ENCODE data around the gene EBF4. TPM values are rescaled to one million over a fixed set of nuclear protein-coding genes. Genes with fewer than 3 reads are reported as not detected.
A peak's percentile ranks its signal among the peaks of the same experiment; 100 is the strongest.

The EBF4 gene
- total RNA-seq, 1 donor from 2014 or later, result 11.0 TPM

DNA sequence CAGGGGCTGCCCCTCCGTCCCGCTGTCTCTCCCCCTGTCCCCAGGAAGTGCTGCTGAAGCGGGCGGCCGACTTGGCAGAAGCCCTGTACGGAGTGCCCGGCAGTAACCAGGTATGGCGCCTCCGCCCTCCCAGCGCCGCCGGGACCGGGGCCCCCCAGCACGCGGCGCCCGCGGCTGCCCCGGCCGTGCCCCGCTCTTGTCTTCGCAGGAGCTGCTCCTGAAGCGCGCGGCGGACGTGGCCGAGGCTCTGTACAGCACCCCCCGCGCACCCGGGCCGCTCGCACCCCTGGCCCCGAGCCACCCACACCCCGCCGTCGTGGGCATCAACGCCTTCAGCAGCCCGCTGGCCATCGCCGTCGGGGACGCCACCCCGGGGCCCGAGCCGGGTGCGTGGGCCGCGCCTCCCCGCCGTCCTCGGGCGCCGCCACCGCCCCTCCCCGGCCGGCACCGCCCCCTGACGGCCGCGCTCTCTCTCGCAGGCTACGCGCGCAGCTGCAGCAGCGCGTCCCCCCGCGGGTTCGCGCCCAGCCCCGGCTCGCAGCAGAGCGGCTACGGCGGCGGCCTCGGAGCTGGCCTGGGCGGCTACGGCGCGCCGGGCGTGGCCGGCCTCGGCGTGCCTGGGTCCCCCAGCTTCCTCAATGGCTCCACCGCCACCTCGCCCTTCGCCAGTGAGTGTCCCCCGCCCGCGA is 59.4 kb downstream of the EBF4 start:
- Mint-ChIP-seq H3K27me3 (ENCODE audit: unreplicated experiment) (peaks cover 28% of the 10 kb centered on the region), H3K9me3 (ENCODE audit: unreplicated experiment) (peaks cover 13% of the 10 kb centered on the region), H3K4me3 (ENCODE audit: unreplicated experiment) (no peak overlapping the region), H3K36me3 (ENCODE audit: unreplicated experiment) (no peaks in the 10 kb centered on the region), H3K4me1 (ENCODE audit: low read depth, unreplicated experiment) (no peaks in the 10 kb centered on the region), H3K27ac (ENCODE audit: unreplicated experiment) (no peak overlapping the region)
- TF ChIP-seq, protein P1, sequence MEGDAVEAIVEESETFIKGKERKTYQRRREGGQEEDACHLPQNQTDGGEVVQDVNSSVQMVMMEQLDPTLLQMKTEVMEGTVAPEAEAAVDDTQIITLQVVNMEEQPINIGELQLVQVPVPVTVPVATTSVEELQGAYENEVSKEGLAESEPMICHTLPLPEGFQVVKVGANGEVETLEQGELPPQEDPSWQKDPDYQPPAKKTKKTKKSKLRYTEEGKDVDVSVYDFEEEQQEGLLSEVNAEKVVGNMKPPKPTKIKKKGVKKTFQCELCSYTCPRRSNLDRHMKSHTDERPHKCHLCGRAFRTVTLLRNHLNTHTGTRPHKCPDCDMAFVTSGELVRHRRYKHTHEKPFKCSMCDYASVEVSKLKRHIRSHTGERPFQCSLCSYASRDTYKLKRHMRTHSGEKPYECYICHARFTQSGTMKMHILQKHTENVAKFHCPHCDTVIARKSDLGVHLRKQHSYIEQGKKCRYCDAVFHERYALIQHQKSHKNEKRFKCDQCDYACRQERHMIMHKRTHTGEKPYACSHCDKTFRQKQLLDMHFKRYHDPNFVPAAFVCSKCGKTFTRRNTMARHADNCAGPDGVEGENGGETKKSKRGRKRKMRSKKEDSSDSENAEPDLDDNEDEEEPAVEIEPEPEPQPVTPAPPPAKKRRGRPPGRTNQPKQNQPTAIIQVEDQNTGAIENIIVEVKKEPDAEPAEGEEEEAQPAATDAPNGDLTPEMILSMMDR (IDR thresholded peaks at IDR 0.05; ENCODE audit: partially characterized antibody, unreplicated experiment), result no peak
- DNase-seq, result no peak

- Mint-ChIP-seq H3K27me3 (ENCODE audit: unreplicated experiment) (peaks cover 29% of the 10 kb centered on the region), H3K4me3 (ENCODE audit: unreplicated experiment) (peak overlapping the region; percentile 61), H3K27ac (ENCODE audit: unreplicated experiment) (no peak overlapping the region), H3K36me3 (ENCODE audit: unreplicated experiment) (no peaks in the 10 kb centered on the region), H3K9me3 (ENCODE audit: unreplicated experiment) (peaks cover 12% of the 10 kb centered on the region), H3K4me1 (ENCODE audit: low read depth, unreplicated experiment) (no peaks in the 10 kb centered on the region)
- DNase-seq, result peak; percentile 74
- TF ChIP-seq, protein P1 (IDR thresholded peaks at IDR 0.05; ENCODE audit: partially characterized antibody, unreplicated experiment), result peak; percentile 90
These were observed 60.2 kb downstream of the EBF4 start for GRCh38 chr20:2752567-2753460.

GRCh38 chr20:2753461-2754040 is 61.0 kb downstream of the EBF4 start:
- Mint-ChIP-seq H3K4me1 (ENCODE audit: low read depth, unreplicated experiment) (no peaks in the 10 kb centered on the region), H3K9me3 (ENCODE audit: unreplicated experiment) (peaks cover 8% of the 10 kb centered on the region), H3K27ac (ENCODE audit: unreplicated experiment) (no peak overlapping the region), H3K27me3 (ENCODE audit: unreplicated experiment) (peaks cover 27% of the 10 kb centered on the region), H3K4me3 (ENCODE audit: unreplicated experiment) (no peak overlapping the region), H3K36me3 (ENCODE audit: unreplicated experiment) (no peaks in the 10 kb centered on the region)
- TF ChIP-seq, protein P1 (IDR thresholded peaks at IDR 0.05; ENCODE audit: partially characterized antibody, unreplicated experiment), result no peak
- no peak for DNase-seq

DNA sequence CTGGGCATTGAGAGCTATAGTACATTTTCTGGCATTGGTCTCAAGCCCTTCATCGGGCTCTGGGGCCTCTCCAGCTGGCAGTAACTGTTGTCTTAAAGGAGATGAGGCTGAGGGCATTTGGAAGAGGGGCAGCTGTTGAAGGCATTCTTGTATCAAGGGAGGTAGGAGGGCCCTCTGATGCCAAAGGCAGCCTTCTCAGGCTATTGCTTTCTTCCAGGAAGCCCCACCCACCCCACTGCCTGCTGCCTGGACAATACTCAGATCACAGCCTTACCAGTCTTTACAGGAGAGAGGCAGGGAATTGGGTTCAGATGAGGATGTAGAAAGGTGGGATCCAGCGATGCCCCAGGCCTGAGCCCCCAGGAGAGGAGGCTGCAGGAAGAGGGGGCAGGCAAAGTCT is 61.8 kb downstream of the EBF4 start:
- TF ChIP-seq, protein P1 (IDR thresholded peaks at IDR 0.05; ENCODE audit: partially characterized antibody, unreplicated experiment), result no peak
- H3K4me3 Mint-ChIP-seq (ENCODE audit: unreplicated experiment), result no peak overlapping the region
- peaks cover 27% of the 10 kb centered on the region for H3K27me3 Mint-ChIP-seq (ENCODE audit: unreplicated experiment)
- no peak for DNase-seq
- no peaks in the 10 kb centered on the region for H3K4me1 Mint-ChIP-seq (ENCODE audit: low read depth, unreplicated experiment)
- no peak overlapping the region for H3K27ac Mint-ChIP-seq (ENCODE audit: unreplicated experiment)
- H3K9me3 Mint-ChIP-seq (ENCODE audit: unreplicated experiment), result peaks cover 8% of the 10 kb centered on the region
- no peaks in the 10 kb centered on the region for H3K36me3 Mint-ChIP-seq (ENCODE audit: unreplicated experiment)
